GM21619 (cell line): ENCODE results near the gene RIPOR2.

Experiments used
- ATAC-seq: cut with Tn5 transposase; IDR thresholded peaks from one replicate; pipeline ENCODE4 v1.9.1; 2021; ENCODE audit not compliant: unreplicated experiment

Gene RIPOR2

GRCh38 chr6:24824142-24824938 lies 111.4 kb downstream of the RIPOR2 start:
- ATAC-seq = no peak

DNA sequence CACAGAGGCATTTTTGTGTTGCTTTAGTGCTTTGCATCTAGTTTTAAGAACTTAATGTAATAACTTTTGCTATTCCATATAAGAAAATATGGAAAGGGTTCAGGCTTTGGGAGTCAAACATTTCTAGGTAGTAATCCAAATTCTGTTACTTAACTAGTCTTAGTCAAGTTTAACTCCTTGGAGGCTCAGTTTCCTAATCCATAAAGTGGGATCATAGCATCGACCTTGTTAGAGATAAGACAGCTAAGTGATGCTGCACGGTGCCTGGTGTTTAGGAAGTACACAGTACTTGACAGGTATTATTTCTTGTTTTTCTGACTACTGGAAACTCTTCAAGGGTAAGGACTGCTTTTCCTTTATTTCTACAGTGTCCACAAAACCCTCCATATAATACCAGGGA lies 112.6 kb downstream of the RIPOR2 start:
- ATAC-seq = no peak

- ATAC-seq = no peak
These were observed 113.1 kb downstream of the RIPOR2 start for GRCh38 chr6:24822696-24823095.

- no peak for ATAC-seq
These were observed 113.8 kb downstream of the RIPOR2 start for GRCh38 chr6:24821860-24822444.

- ATAC-seq = no peak
These were observed 117.4 kb downstream of the RIPOR2 start for GRCh38 chr6:24818346-24818745.

- no peak for ATAC-seq
These were observed 126.0 kb downstream of the RIPOR2 start for GRCh38 chr6:24809728-24810127.

DNA sequence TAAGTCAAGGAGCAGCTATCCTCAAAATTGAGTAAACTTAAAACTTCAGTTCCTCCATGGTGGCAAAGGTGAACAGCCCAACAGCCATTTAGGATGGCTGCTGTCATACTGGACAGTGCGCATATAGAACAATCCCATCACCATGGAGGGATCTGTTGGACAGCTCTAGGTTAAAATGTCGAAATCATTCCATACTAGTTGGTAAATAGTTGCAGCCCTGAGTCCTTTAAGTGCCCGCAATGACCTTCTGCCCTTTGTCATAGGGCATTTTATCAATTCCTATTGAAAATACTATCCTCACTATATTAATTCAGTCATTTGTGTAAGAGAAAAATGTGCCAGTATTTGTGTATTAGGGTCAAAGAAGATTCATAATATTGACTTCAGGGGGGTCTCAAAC lies 128.2 kb downstream of the RIPOR2 start:
- no peak for ATAC-seq

DNA sequence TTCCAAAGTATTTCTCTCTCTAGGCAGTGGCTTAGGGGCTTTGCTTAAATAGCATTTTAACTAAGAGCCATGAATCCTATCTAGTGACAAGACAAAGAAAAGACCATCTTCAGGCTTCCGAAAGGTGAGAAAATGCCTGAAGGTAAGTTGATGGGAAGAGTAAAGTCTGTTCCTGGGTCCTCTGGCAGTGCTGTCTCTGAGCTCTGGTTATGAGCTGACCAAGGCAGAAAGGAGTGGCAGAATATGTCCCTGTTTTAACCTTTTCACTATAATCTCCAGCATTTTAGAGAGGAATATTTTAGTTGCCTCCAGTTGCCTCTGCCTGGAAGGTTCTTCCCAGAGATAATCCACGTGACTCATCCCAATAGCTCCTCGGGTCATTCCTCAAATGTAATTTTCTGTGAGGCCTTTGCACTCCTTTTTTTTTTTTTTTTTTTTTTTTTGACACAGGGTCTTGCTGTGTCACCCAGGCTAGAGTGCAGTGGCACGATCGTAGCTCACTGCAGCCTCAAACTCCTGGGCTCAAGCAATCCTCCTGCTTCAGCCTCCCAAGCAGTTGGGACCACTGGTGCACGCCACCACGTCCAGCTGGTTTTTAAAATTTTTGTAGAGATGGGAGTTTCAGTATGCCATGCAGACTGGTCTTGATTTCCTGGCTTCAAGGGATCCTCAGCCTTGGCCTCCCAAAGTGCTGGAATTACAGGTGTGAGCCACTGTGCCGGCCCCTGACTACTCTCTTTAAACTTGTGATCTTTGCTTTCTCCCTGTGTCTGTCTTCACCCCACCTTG lies 133.3 kb downstream of the RIPOR2 start:
- no peak for ATAC-seq

GRCh38 chr6:24799541-24799915 lies 136.2 kb downstream of the RIPOR2 start:
- no peak for ATAC-seq

DNA sequence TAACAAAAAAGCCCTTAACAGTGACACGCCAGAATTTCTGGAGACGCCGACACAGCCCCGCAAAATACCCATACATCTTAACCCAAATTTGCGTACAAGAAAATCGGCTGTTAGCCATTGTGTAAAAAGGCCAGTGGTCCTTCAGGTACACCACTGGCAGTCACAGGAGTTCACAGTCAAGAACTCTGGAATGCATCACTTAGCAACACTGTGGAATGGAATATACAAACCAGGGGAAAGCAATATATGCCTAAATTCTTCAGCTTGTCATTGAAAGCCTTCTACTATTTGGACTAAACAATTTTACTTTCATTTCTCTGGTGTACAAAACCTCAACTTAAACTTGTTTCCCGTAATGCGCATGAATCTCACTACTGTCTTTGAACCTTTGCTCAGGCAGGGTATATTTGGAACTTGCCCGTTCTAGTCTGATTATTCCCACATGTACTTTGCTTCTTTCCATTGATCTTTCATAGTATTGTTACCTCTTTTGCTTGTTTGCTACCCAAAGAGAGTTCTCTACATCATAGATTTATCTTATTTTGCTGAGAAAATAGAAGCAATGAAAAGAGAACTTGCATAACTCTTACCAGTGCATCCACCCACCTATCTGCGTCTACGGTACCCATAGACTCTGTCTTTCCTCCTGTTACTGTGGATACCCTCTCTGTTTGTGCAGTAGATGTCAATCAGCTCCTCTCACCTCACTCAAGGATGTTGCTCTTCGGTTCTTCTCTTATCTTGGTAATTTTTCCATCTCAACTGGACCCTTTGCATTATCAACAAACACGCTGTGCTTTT lies 136.8 kb downstream of the RIPOR2 start, which contains the start of gene ARMH2:
ARMH2 (minus strand) TSS at position 178 of the 801 bp plus-strand sequence; CDS start at position 118, 60 bp downstream.
- ATAC-seq = no peak

GRCh38 chr6:24797596-24798216 lies 138.1 kb downstream of the RIPOR2 start:
- no peak for ATAC-seq

DNA sequence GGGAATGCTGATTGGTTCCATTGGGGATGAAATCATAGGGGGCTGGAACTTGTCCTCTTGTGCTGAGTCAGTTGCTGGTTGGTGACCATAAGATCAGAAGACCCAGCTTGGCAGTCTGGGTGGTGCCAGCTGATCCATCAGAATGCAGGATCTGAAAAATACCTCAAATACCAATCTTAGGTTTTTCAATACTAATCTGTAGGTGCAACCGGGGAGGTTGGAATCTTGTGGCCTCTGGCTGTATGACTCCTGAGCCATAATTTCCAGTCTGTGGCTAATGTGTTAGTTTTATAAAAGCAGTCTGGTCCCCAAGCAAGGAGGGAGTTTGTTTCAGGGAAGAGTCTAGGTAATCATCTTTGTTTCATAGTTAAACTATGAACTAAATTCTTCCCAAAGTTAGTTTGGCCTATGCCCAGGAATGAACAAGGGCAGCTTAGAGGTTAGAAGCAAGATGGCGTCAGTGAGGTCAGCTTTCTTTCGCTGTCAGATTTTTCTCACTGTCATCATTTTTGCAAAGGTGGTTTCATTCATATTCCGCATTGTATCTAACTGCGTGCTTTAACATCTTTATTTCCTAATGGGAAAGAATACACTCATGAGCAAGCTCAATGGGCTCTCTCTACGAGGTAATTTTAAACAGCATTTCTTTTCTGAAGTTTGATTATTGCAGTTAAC lies 139.0 kb downstream of the RIPOR2 start:
- ATAC-seq = no peak

GRCh38 chr6:24795106-24795505 lies 140.7 kb downstream of the RIPOR2 start:
- ATAC-seq = no peak

GRCh38 chr6:24788031-24788665 lies 147.6 kb downstream of the RIPOR2 start:
- ATAC-seq = no peak

GRCh38 chr6:24780206-24780605 lies 155.6 kb downstream of the RIPOR2 start:
- ATAC-seq = no peak

DNA sequence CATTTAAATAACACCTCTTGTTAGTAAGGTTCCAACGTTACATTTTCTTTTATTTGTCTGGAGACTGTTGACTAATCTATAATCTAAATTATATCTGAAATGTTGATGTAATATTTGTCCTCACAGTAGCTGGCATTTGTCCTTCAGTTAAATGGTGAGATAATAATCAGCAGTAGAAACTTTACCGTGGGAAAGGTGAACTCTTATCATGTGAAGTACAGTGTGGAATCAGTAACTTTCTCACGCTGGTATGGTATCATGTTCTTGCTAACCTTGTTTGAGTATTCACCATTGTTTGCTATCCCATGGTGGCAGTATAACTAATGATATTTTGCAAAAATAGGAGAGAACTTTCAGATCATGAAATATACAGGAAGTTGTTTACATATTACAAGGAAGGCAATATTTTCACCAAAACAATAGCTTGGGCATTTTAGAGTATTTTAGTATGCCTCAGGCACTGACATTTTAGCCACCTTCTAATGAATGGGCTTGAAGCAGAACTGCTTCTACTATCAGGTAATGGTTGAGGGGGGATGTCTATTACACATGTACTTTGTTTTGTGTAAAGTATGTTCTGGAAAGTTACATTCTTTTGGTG lies 156.2 kb downstream of the RIPOR2 start:
- no peak for ATAC-seq

- ATAC-seq = no peak
These were observed 156.9 kb downstream of the RIPOR2 start for GRCh38 chr6:24778878-24779277.

- no peak for ATAC-seq
These were observed 157.6 kb downstream of the RIPOR2 start for GRCh38 chr6:24778121-24778520.

- no peak for ATAC-seq
These were observed 158.5 kb downstream of the RIPOR2 start for GRCh38 chr6:24777227-24777626.
